H9 (cell line): ENCODE data around the gene MYRF. TPM values are rescaled to one million over a fixed set of nuclear protein-coding genes. Genes with fewer than 3 reads are reported as not detected.

Source experiments
- DNase-seq: peaks from one replicate; pipeline ENCODE4 v3.0.0-alpha.2; 2017
- H2AFZ ChIP-seq: one replicate; pipeline ENCODE4 v1.6.1; 2013; ENCODE audit warnings: mild to moderate bottlenecking, low read length, control low read depth, moderate library complexity
- H2AK5ac ChIP-seq: 2 replicates; pipeline ENCODE4 v1.6.1; 2013; ENCODE audit warnings: low read length, control low read depth, mixed read lengths; ENCODE audit not compliant: insufficient read length
- H2BK120ac ChIP-seq: one replicate; pipeline ENCODE4 v1.6.1; 2013; ENCODE audit warnings: low read depth, mild to moderate bottlenecking, low read length, control low read depth, inconsistent platforms; ENCODE audit not compliant: poor library complexity, severe bottlenecking
- H2BK12ac ChIP-seq: 2 replicates; pipeline ENCODE4 v1.6.1; 2013; ENCODE audit warnings: low read length, control low read depth, mixed read lengths, low read depth; ENCODE audit not compliant: insufficient read length
- H2BK15ac ChIP-seq: 2 replicates; pipeline ENCODE4 v1.6.1; 2013; ENCODE audit warnings: low read depth, low read length, control low read depth
- H2BK20ac ChIP-seq: one replicate; pipeline ENCODE4 v1.6.1; 2013; ENCODE audit warnings: low read depth, mild to moderate bottlenecking, low read length, control low read depth, inconsistent platforms; ENCODE audit not compliant: poor library complexity, severe bottlenecking
- H2BK5ac ChIP-seq: 2 replicates; pipeline ENCODE4 v1.6.1; 2013; ENCODE audit warnings: low read length, control low read depth, mixed read lengths; ENCODE audit not compliant: insufficient read length
- H3K14ac ChIP-seq: 2 replicates; pipeline ENCODE4 v1.6.1; 2013; ENCODE audit warnings: low read length, control low read depth; ENCODE audit not compliant: insufficient read depth
- H3K18ac ChIP-seq: 2 replicates; pipeline ENCODE4 v1.6.1; 2013; ENCODE audit warnings: low read depth, mild to moderate bottlenecking, mixed read lengths, low read length, control low read depth; ENCODE audit not compliant: insufficient read length
- H3K23ac ChIP-seq: 2 replicates; pipeline ENCODE4 v1.6.1; 2013; ENCODE audit warnings: low read length, control low read depth, mixed read lengths, low read depth; ENCODE audit not compliant: insufficient read length
- H3K23me2 ChIP-seq: 2 replicates; pipeline ENCODE4 v1.6.1; 2013; ENCODE audit warnings: low read depth, mild to moderate bottlenecking, mixed read lengths, low read length, control low read depth; ENCODE audit not compliant: insufficient read length, poor library complexity, severe bottlenecking
- H3K27ac ChIP-seq: 2 replicates; pipeline ENCODE4 v1.5.1; 2013; ENCODE audit warnings: low read length, control low read depth, mixed read lengths, low read depth; ENCODE audit not compliant: insufficient read length
- H3K27me3 ChIP-seq: 2 replicates; pipeline ENCODE4 v1.6.1; 2013; ENCODE audit warnings: low read length, control low read depth, inconsistent platforms; ENCODE audit not compliant: insufficient read depth
- H3K4ac ChIP-seq: 2 replicates; pipeline ENCODE4 v1.6.1; 2013; ENCODE audit warnings: low read depth, mild to moderate bottlenecking, control low read depth, inconsistent platforms, low read length, moderate library complexity
- H3K4me1 ChIP-seq: 2 replicates; pipeline ENCODE4 v1.6.1; 2013; ENCODE audit warnings: low read length, control low read depth, inconsistent platforms; ENCODE audit not compliant: insufficient read depth
- H3K4me2 ChIP-seq: 2 replicates; pipeline ENCODE4 v1.6.1; 2013; ENCODE audit warnings: low read length, control low read depth, mixed read lengths; ENCODE audit not compliant: insufficient read length, insufficient read depth
- H3K56ac ChIP-seq: 2 replicates; pipeline ENCODE4 v1.6.1; 2013; ENCODE audit warnings: low read depth, mild to moderate bottlenecking, mixed read lengths, low read length, control low read depth; ENCODE audit not compliant: insufficient read length
- H3K79me1 ChIP-seq: 2 replicates; pipeline ENCODE4 v1.6.1; 2013; ENCODE audit warnings: low read depth, mild to moderate bottlenecking, moderate library complexity, low read length, control low read depth, inconsistent platforms; ENCODE audit not compliant: insufficient read depth, poor library complexity, severe bottlenecking
- H3K79me2 ChIP-seq: 2 replicates; pipeline ENCODE4 v1.6.1; 2013; ENCODE audit warnings: low read length, control low read depth, inconsistent platforms; ENCODE audit not compliant: insufficient read depth
- H3K9ac ChIP-seq: 2 replicates; pipeline ENCODE4 v1.6.1; 2013; ENCODE audit warnings: low read length, control low read depth, mixed read lengths; ENCODE audit not compliant: insufficient read length; ENCODE audit errors: extremely low read depth
- H3K9me3 ChIP-seq: one replicate; pipeline ENCODE4 v1.6.1; 2013; ENCODE audit warnings: low read depth, low read length, inconsistent platforms; ENCODE audit not compliant: control insufficient read depth
- H3T11ph ChIP-seq: one replicate; pipeline ENCODE4 v1.6.1; 2013; ENCODE audit warnings: mild to moderate bottlenecking, low read length, control low read depth, inconsistent platforms
- H4K20me1 ChIP-seq: one replicate; pipeline ENCODE4 v1.6.1; 2013; ENCODE audit not compliant: control insufficient read depth, insufficient read length, insufficient read depth
- H4K5ac ChIP-seq: 2 replicates; pipeline ENCODE4 v1.6.1; 2013; ENCODE audit warnings: low read depth, mild to moderate bottlenecking, mixed read lengths, low read length, control low read depth; ENCODE audit not compliant: insufficient read length
- H4K8ac ChIP-seq: replicated peaks from 2 replicates; pipeline ENCODE4 v1.6.1; 2013; ENCODE audit warnings: low read length, control low read depth, mixed read lengths, low read depth; ENCODE audit not compliant: insufficient read length
- H4K91ac ChIP-seq: 2 replicates; pipeline ENCODE4 v1.6.1; 2013; ENCODE audit warnings: low read depth, mild to moderate bottlenecking, moderate library complexity, mixed read lengths, low read length, control low read depth; ENCODE audit not compliant: insufficient read length
- H3K27ac Mint-ChIP-seq, 3 experiments: 2 replicates in 2 of 3; 3 replicates in 1 of 3; pipeline ENCODE4 v1.8.0; 2020 to 2021; ENCODE audit warnings: mixed read lengths in 3 of 3, mild to moderate bottlenecking in 1 of 3, moderate library complexity in 1 of 3
- H3K27me3 Mint-ChIP-seq: 2 replicates; pipeline ENCODE4 v1.8.0; 2021; ENCODE audit warnings: low read depth, mild to moderate bottlenecking, moderate library complexity, mixed read lengths
- H3K36me3 Mint-ChIP-seq, 3 experiments: 2 replicates in 2 of 3; 3 replicates in 1 of 3; pipeline ENCODE4 v1.8.0; 2020 to 2021; ENCODE audit warnings: low read depth in 3 of 3, mixed read lengths in 3 of 3; ENCODE audit not compliant: insufficient read depth in 1 of 3
- H3K4me1 Mint-ChIP-seq, 2 experiments: 2 replicates each; pipeline ENCODE4 v1.8.0; 2020; ENCODE audit warnings: mixed read lengths in 2 of 2
- H3K4me3 Mint-ChIP-seq, 2 experiments: 2 replicates in 1 of 2; 3 replicates in 1 of 2; pipeline ENCODE4 v1.8.0; 2020 to 2021; ENCODE audit warnings: mild to moderate bottlenecking in 2 of 2, mixed read lengths in 2 of 2, moderate library complexity in 1 of 2
- H3K9me3 Mint-ChIP-seq, 2 experiments: 2 replicates in 1 of 2; 3 replicates in 1 of 2; pipeline ENCODE4 v1.8.0; 2020; ENCODE audit warnings: mild to moderate bottlenecking in 2 of 2, mixed read lengths in 2 of 2, moderate library complexity in 1 of 2
- CTCF ChIP-seq: fragments of 200-600 bp; sonication (generic); conservative IDR thresholded peaks from 3 replicates; pipeline ENCODE4 v1.8.0; 2021; ENCODE audit warnings: antibody characterized with exemption, mild to moderate bottlenecking
- WGBS: extraction: QIAGEN DNeasy Blood & Tissue Kit; methylation state at CpG from one replicate; pipeline ENCODE4 v1.1.7; 2013; ENCODE audit warnings: missing lambda C conversion rate, low lambda C conversion rate, mixed read lengths; ENCODE audit not compliant: insufficient read length; ENCODE audit errors: extremely low coverage; 5-methylcytosine and 5-hydroxymethylcytosine counted together
- total RNA-seq: library from RNA; stranded (reverse); gene quantifications from 2 replicates; pipeline ENCODE4 v1.2.1, GENCODE V29; 2021

MYRF gene
- total RNA-seq, 1 experiment from 2014 or later: 13.9 TPM

GRCh38 chr11:61709110-61709509, 43.3 kb upstream of the MYRF start:
- WGBS: no CpG with 5 or more reads among the region's 7 CpGs
- DNase-seq: no peak
- Mint-ChIP-seq H3K9me3 (no peaks in the 10 kb centered on the region), H3K27ac (no peak overlapping the region), H3K36me3 (no peaks in the 10 kb centered on the region), H3K4me3 (no peak overlapping the region), H3K27me3 (no peaks in the 10 kb centered on the region), H3K4me1 (peaks cover 24 to 42% of the 10 kb centered on the region in 2 experiments)
- H2BK120ac ChIP-seq: no peak overlapping the region
- no peak overlapping the region for H2BK15ac ChIP-seq
- H3K9me3 ChIP-seq: no peaks in the 10 kb centered on the region
- no peak overlapping the region for H4K91ac ChIP-seq
- no peaks in the 10 kb centered on the region for H3K79me2 ChIP-seq
- no peak overlapping the region for H2BK12ac ChIP-seq
- no peak overlapping the region for H4K5ac ChIP-seq
- H3K14ac ChIP-seq: no peak overlapping the region
- no peaks in the 10 kb centered on the region for H4K20me1 ChIP-seq
- no peak overlapping the region for H3K9ac ChIP-seq
- H2AK5ac ChIP-seq: no peak overlapping the region
- H2AFZ ChIP-seq: no peak overlapping the region
- H3K27ac ChIP-seq: no peak overlapping the region
- no peak overlapping the region for H4K8ac ChIP-seq
- no peak overlapping the region for H3K4me2 ChIP-seq
- no peaks in the 10 kb centered on the region for H3K27me3 ChIP-seq
- no peak overlapping the region for H2BK5ac ChIP-seq
- no peaks in the 10 kb centered on the region for H3K79me1 ChIP-seq
- H3K18ac ChIP-seq: no peak overlapping the region
- H3K4ac ChIP-seq: no peak overlapping the region
- no peaks in the 10 kb centered on the region for H3K23me2 ChIP-seq
- no peak overlapping the region for H3T11ph ChIP-seq
- no peaks in the 10 kb centered on the region for H3K4me1 ChIP-seq
- no peak overlapping the region for H3K23ac ChIP-seq
- no peak for TF ChIP-seq CTCF
- no peak overlapping the region for H2BK20ac ChIP-seq
- H3K56ac ChIP-seq: no peak overlapping the region
